Measurements from ENCODE around the gene APPL1.

The APPL1 gene

GRCh38 chr3:57227204-57227929 is at the start of gene APPL1:
Gene APPL1, plus strand, starts transcription at chr3:57227729. Its CDS starts 155 bp downstream, at chr3:57227884.
- peak; percentile 88 for DNase-seq

GRCh38 chr3:57179580-57180410 is 47.7 kb upstream of the APPL1 start:
- DNase-seq: peak; percentile 28

GRCh38 chr3:57184526-57184925 is 43.0 kb upstream of the APPL1 start:
- DNase-seq: peak; percentile 16

- DNase-seq: no peak
Measured at GRCh38 chr3:57192028-57192427, 35.5 kb upstream of the APPL1 start.

GRCh38 chr3:57194641-57195040 is 32.9 kb upstream of the APPL1 start:
- DNase-seq: no peak

- DNase-seq: no peak
Measured at GRCh38 chr3:57199895-57200297, 27.6 kb upstream of the APPL1 start, which contains the start of gene HESX1. Gene HESX1, minus strand, starts transcription at chr3:57199978. Its CDS starts 60 bp downstream, at chr3:57199918.

GRCh38 chr3:57206423-57206822 is 21.1 kb upstream of the APPL1 start:
- no peak for DNase-seq

GRCh38 chr3:57221883-57222282 is 5.6 kb upstream of the APPL1 start:
- DNase-seq: peak; percentile 23

- DNase-seq: no peak
Measured at GRCh38 chr3:57224856-57225255, 2.7 kb upstream of the APPL1 start.

- no peak for DNase-seq
Measured at GRCh38 chr3:57226176-57226575, 1.4 kb upstream of the APPL1 start.

GRCh38 chr3:57227930-57228751 is 612 bp downstream of the APPL1 start:
- DNase-seq: peak; percentile 25

GRCh38 chr3:57230006-57230405 is 2.5 kb downstream of the APPL1 start:
- DNase-seq: no peak

- DNase-seq: no peak
Measured at GRCh38 chr3:57233799-57234198, 6.3 kb downstream of the APPL1 start.

- DNase-seq: no peak
Measured at GRCh38 chr3:57234613-57235575, 7.4 kb downstream of the APPL1 start.

GRCh38 chr3:57244946-57245345 is 17.4 kb downstream of the APPL1 start:
- no peak for DNase-seq

- no peak for DNase-seq
Measured at GRCh38 chr3:57252404-57252803, 24.9 kb downstream of the APPL1 start.

- DNase-seq: no peak
Measured at GRCh38 chr3:57256844-57257243, 29.3 kb downstream of the APPL1 start.

- DNase-seq: no peak
Measured at GRCh38 chr3:57257678-57258077, 30.1 kb downstream of the APPL1 start.

- DNase-seq: no peak
Measured at GRCh38 chr3:57261119-57261518, 33.6 kb downstream of the APPL1 start.

- no peak for DNase-seq
Measured at GRCh38 chr3:57261929-57262328, 34.4 kb downstream of the APPL1 start.

GRCh38 chr3:57268416-57268815 is 40.9 kb downstream of the APPL1 start:
- no peak for DNase-seq

- no peak for DNase-seq
Measured at GRCh38 chr3:57274845-57275244, 47.3 kb downstream of the APPL1 start.
